ENCODE results near the gene WDR20.

DNA sequence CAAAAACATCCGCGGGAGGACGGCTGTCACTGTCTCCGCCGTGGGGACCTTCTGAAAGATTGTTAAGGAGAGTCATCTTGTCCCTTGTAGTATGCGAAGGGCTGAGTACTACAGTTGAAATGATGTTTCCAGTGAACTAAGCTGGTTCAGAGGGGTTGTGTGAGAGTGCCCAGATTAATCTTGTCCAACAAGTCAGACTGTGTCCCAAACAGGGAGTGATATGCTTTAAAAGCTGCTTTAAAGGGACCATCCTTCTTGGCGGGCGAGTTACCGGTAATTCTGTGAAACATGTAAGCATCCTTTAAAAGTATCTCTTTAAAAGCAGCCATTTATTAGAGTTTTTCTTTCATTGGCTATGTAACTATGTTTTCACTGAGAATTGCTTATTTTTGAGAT lies 1.1 kb downstream of the WDR20 start:
- TF ChIP-seq CTCF (IDR thresholded peaks at IDR 0.05; ENCODE audit: insufficient read depth, low read length, poor library complexity, severe bottlenecking) (no peak), EZH2phosphoT487 (conservative IDR thresholded peaks at IDR 0.05; ENCODE audit: low read length) (no peak)
